ENCODE measurements around the gene NKTR. TPM values are rescaled to one million over a fixed set of nuclear protein-coding genes. Genes with fewer than 3 reads are reported as not detected.

NKTR gene
- total and polyA plus RNA-seq, 9 of the 15 experiments (the other 6 are each of a cell fraction or from before 2014, with no cell fraction given), result 19.7 to 123 (median 92.6) TPM

- TF ChIP-seq HINFP (tag; conservative IDR thresholded peaks at IDR 0.05; ENCODE audit: low read depth), result no peak
- TF ChIP-seq FOXJ2 (tag; IDR thresholded peaks at IDR 0.05), result no peak
- no peak for TF ChIP-seq ATF2 (CRISPR knock-in tag; IDR thresholded peaks at IDR 0.05)
- no peak; the same call in 1 of the 2 replicates for TF ChIP-seq THRA (IDR thresholded peaks at IDR 0.05)
- no peak for TF ChIP-seq GABPB2 (CRISPR knock-in tag; conservative IDR thresholded peaks at IDR 0.05)
- TF ChIP-seq LARP7 (IDR thresholded peaks at IDR 0.05), result 0 out of 2 replicates have a peak, but pooled peaks have one; percentile 52
- no peak for TF ChIP-seq ELF4 (CRISPR knock-in tag; IDR thresholded peaks at IDR 0.05)
- no peak for TF ChIP-seq ZNF79 (CRISPR knock-in tag; IDR thresholded peaks at IDR 0.05; ENCODE audit: low read depth)
- TF ChIP-seq SP1 (CRISPR knock-in tag; IDR thresholded peaks at IDR 0.05), result peak; percentile 41; the same call in 1 of the 2 replicates
- no peak for TF ChIP-seq XRCC4 (IDR thresholded peaks at IDR 0.05; ENCODE audit: extremely low read depth, insufficient read depth, insufficient read length)
- no peak for TF ChIP-seq HMBOX1 (IDR thresholded peaks at IDR 0.05)
- no peak for TF ChIP-seq SAFB (IDR thresholded peaks at IDR 0.05; ENCODE audit: borderline replicate concordance, low read depth, low read length)
- peak; percentile 24 for TF ChIP-seq TAF1 (IDR thresholded peaks at IDR 0.05; ENCODE audit: control insufficient read depth, extremely low read depth, insufficient read depth, low read length, severe bottlenecking)
- TF ChIP-seq PBX2 (CRISPR knock-in tag; IDR thresholded peaks at IDR 0.05; ENCODE audit: low read depth), result no peak
- TF ChIP-seq PBX2 (tag; conservative IDR thresholded peaks at IDR 0.05; ENCODE audit: low read depth), result peak; percentile 40; the same call in 1 of the 2 replicates
- TF ChIP-seq KDM1A (IDR thresholded peaks at IDR 0.05), result peak; percentile 86 to 90
- TF ChIP-seq BRD9 (IDR thresholded peaks at IDR 0.05; ENCODE audit: low read depth, partially characterized antibody), result no peak
- TF ChIP-seq MTA1 (IDR thresholded peaks at IDR 0.05; ENCODE audit: borderline replicate concordance), result 0 out of 2 replicates have a peak, but pooled peaks have one; percentile 17
- TF ChIP-seq RBM22 (IDR thresholded peaks at IDR 0.05; ENCODE audit: low read depth, low read length, poor library complexity, severe bottlenecking), result no peak
- TF ChIP-seq PYGO2 (tag; IDR thresholded peaks at IDR 0.05), result no peak
- no peak for TF ChIP-seq PRPF4 (IDR thresholded peaks at IDR 0.05; ENCODE audit: insufficient read depth, low read depth, low read length, poor library complexity, severe bottlenecking)
These were observed 5.2 kb downstream of the NKTR start (continued) for GRCh38 chr3:42605546-42606173.

Data from K562 (cell line).